GM23338 (cell line): Measurements from ENCODE around the gene CTRL. TPM values are rescaled to one million over a fixed set of nuclear protein-coding genes. Genes with fewer than 3 reads are reported as not detected.

Experiments used
- ATAC-seq: fragments of 200-7000 bp; cut with Tn5 transposase; 3 replicates; pipeline ENCODE4 v1.9.1; 2020
- DNase-seq: peaks from one replicate; pipeline ENCODE4 v3.0.0-alpha.2; 2015; ENCODE audit warnings: low spot score
- H2AFZ ChIP-seq: fragments of 200-600 bp; sonication (generic); 2 replicates; pipeline ENCODE4 v1.8.0; 2016; ENCODE audit warnings: antibody characterized with exemption, mild to moderate bottlenecking, moderate library complexity
- H3F3A ChIP-seq: fragments of 200-600 bp; sonication (generic); replicated peaks from 2 replicates; pipeline ENCODE4 v1.8.0; 2017; ENCODE audit warnings: antibody characterized with exemption, mixed run types, low read depth
- H3K27ac ChIP-seq: fragments of 200-600 bp; sonication (generic); 2 replicates; pipeline ENCODE4 v1.6.1; 2016; ENCODE audit warnings: low read depth
- H3K27me3 ChIP-seq: fragments of 200-600 bp; sonication (generic); 2 replicates; pipeline ENCODE4 v1.8.0; 2016; ENCODE audit warnings: mild to moderate bottlenecking, mixed run types, moderate library complexity; ENCODE audit not compliant: insufficient read depth
- H3K36me3 ChIP-seq: fragments of 200-600 bp; sonication (generic); 2 replicates; pipeline ENCODE4 v1.8.0; 2016; ENCODE audit warnings: mild to moderate bottlenecking; ENCODE audit not compliant: insufficient read depth
- H3K4me1 ChIP-seq: fragments of 200-600 bp; sonication (generic); 2 replicates; pipeline ENCODE4 v1.8.0; 2016; ENCODE audit warnings: mild to moderate bottlenecking, moderate library complexity; ENCODE audit not compliant: insufficient read depth
- H3K4me2 ChIP-seq: fragments of 200-600 bp; sonication (generic); 2 replicates; pipeline ENCODE4 v1.7.1; 2017; ENCODE audit warnings: mixed run types
- H3K4me3 ChIP-seq: fragments of 200-600 bp; sonication (generic); 2 replicates; pipeline ENCODE4 v1.6.1; 2016; ENCODE audit warnings: mixed run types
- H3K79me2 ChIP-seq: fragments of 200-600 bp; sonication (generic); replicated peaks from 2 replicates; pipeline ENCODE4 v1.8.0; 2017; ENCODE audit warnings: mild to moderate bottlenecking; ENCODE audit not compliant: insufficient read depth
- H3K9me2 ChIP-seq: fragments of 200-600 bp; sonication (generic); 2 replicates; pipeline ENCODE4 v1.8.0; 2017; ENCODE audit not compliant: insufficient read depth
- H4K20me1 ChIP-seq: fragments of 200-600 bp; sonication (generic); replicated peaks from 2 replicates; pipeline ENCODE4 v1.8.0; 2017; ENCODE audit warnings: mild to moderate bottlenecking; ENCODE audit not compliant: insufficient read depth
- H3K27ac Mint-ChIP-seq: 2 replicates; pipeline ENCODE4 v1.8.0; 2020; ENCODE audit warnings: inconsistent platforms, mild to moderate bottlenecking, moderate library complexity, mixed read lengths
- H3K27me3 Mint-ChIP-seq: 3 replicates; pipeline ENCODE4 v1.8.0; 2022; ENCODE audit warnings: low read depth, mild to moderate bottlenecking, moderate library complexity, mixed read lengths, inconsistent platforms; ENCODE audit not compliant: insufficient read depth, poor library complexity
- H3K36me3 Mint-ChIP-seq: 3 replicates; pipeline ENCODE4 v1.8.0; 2021; ENCODE audit warnings: low read depth, mild to moderate bottlenecking, inconsistent platforms, moderate library complexity, mixed read lengths
- H3K4me1 Mint-ChIP-seq: 3 replicates; pipeline ENCODE4 v1.8.0; 2020; ENCODE audit warnings: mild to moderate bottlenecking, inconsistent platforms, mixed read lengths
- H3K4me3 Mint-ChIP-seq: 3 replicates; pipeline ENCODE4 v1.8.0; 2021; ENCODE audit warnings: moderate library complexity, mild to moderate bottlenecking, inconsistent platforms, mixed read lengths
- H3K9me3 Mint-ChIP-seq: 3 replicates; pipeline ENCODE4 v1.8.0; 2020; ENCODE audit warnings: moderate library complexity, mild to moderate bottlenecking, inconsistent platforms, mixed read lengths
- CREB1 ChIP-seq: fragments of 250-450 bp; sonication (Bioruptor Pico); IDR thresholded peaks from 2 replicates; pipeline ENCODE4 v1.5.0; 2020; ENCODE audit warnings: low read depth, mild to moderate bottlenecking, moderate library complexity
- CTCF ChIP-seq, 2 experiments: fragments of 200-600 bp in 1 of 2; sonication (generic) in 1 of 2; conservative IDR thresholded peaks; 2 replicates each; pipeline versions ENCODE4 v1.5.1 to v1.6.1; 2016 to 2017; ENCODE audit warnings: antibody characterized with exemption in 2 of 2, low read depth in 2 of 2, mild to moderate bottlenecking in 2 of 2, moderate library complexity in 1 of 2
- ETS1 ChIP-seq: IDR thresholded peaks from 2 replicates; pipeline ENCODE4 v1.6.1; 2016; ENCODE audit warnings: antibody characterized with exemption
- EZH2phosphoT487 ChIP-seq: fragments of 200-600 bp; sonication (generic); IDR thresholded peaks from one replicate; pipeline ENCODE4 v1.8.1; 2018; ENCODE audit warnings: antibody characterized with exemption; ENCODE audit not compliant: unreplicated experiment
- NANOG ChIP-seq: IDR thresholded peaks from 2 replicates; pipeline ENCODE4 v1.6.1; 2016; ENCODE audit warnings: antibody characterized with exemption, borderline replicate concordance
- REST ChIP-seq: IDR thresholded peaks from one replicate; pipeline ENCODE4 v1.6.1; 2018; ENCODE audit warnings: antibody characterized with exemption; ENCODE audit not compliant: unreplicated experiment
- STAT1 ChIP-seq: IDR thresholded peaks from one replicate; pipeline ENCODE4 v1.6.1; 2016; ENCODE audit warnings: antibody characterized with exemption; ENCODE audit not compliant: unreplicated experiment
- ZNF462 ChIP-seq: fragments of 250-450 bp; sonication (Bioruptor Pico); IDR thresholded peaks from 2 replicates; pipeline ENCODE4 v1.5.0; 2020; ENCODE audit warnings: mild to moderate bottlenecking, moderate library complexity
- polyA plus RNA-seq: library from polyadenylated mRNA; unstranded; fragments of >200 nt; fragmentation: Nextera tagmentation; extraction: Ambion mirVana; gene quantifications from 2 replicates; pipeline ENCODE4 v1.2.1, GENCODE V29; 2016
- total RNA-seq: library from RNA; depleted of rRNA; stranded (reverse); fragments of >200 nt; shearing (Covaris generic); gene quantifications from 2 replicates; pipeline ENCODE4 v1.2.3, GENCODE V29; 2014

CTRL gene
- total and polyA plus RNA-seq, 2 experiments from 2014 or later, result 1.6 to 13.0 TPM

DNA sequence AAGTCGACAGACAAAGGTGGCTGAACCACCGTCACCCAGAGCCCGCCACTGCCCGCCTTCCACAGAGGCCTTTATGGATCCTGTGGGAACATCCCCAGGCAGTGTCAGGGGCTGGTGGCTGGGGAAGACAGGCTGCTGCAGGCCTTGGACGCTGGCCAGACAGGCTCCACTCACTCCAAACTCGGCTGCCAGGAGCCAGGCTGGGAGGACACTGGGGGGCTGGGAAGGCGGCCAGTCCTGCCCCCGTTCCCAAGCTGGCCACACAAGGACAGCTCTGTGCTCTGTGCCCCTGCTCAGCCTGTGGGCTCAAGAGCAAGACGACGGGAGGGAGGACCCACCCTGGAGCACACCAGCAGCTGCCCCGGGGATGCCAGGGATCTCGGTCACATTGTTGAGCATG is 19.8 kb upstream of the CTRL start (continued):
- no peak for TF ChIP-seq REST
- TF ChIP-seq EZH2phosphoT487, result no peak

DNA sequence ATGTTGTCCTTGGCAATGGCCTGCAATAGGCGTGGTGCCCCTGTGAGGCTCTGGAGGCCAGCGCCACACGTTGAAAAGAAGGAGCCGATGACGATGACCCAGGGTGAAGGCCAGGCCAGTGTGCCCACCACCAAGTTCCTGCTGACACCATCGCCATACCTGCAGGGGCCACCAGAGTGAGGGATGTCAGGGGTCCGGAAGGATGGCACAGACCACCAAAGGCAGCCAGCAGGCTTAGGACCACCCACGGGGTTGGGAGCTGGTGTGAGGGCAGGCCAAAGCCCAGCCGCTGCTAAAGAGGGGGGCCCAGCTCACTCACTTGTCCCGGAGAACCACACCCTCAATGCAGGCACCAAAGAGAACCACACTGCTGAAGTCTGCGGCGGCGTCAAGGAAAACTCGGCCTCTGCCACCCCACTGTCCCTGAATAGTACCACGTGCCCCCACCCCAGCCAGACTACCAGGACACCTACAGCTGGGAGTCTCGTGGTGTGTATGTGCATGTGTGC is 18.7 kb upstream of the CTRL start:
- H3K4me3 Mint-ChIP-seq, result no peak overlapping the region
- H3K27me3 ChIP-seq, result no peaks in the 10 kb centered on the region
- H3K9me2 ChIP-seq, result no peaks in the 10 kb centered on the region
- H3K79me2 ChIP-seq, result no peaks in the 10 kb centered on the region
- no peaks in the 10 kb centered on the region for H3K4me1 Mint-ChIP-seq
- H3K27ac Mint-ChIP-seq, result no peak overlapping the region
- H3K36me3 Mint-ChIP-seq, result peaks cover 48% of the 10 kb centered on the region
- H3K36me3 ChIP-seq, result peaks cover 13% of the 10 kb centered on the region; the same call in 1 of the 2 replicates
- no peaks in the 10 kb centered on the region for H3F3A ChIP-seq
- no peak overlapping the region for H3K27ac ChIP-seq
- peaks cover 4% of the 10 kb centered on the region for H3K27me3 Mint-ChIP-seq
- no peaks in the 10 kb centered on the region for H4K20me1 ChIP-seq
- no peaks in the 10 kb centered on the region for H3K4me1 ChIP-seq
- no peak overlapping the region for H3K4me2 ChIP-seq
- H3K9me3 Mint-ChIP-seq, result no peaks in the 10 kb centered on the region
- H3K4me3 ChIP-seq, result no peak overlapping the region
- no peak overlapping the region for H2AFZ ChIP-seq
- DNase-seq (no peak), ATAC-seq (no peak)
- no peak for TF ChIP-seq CREB1 (CRISPR knock-in tag)
- no peak for TF ChIP-seq NANOG
- no peak for TF ChIP-seq CTCF (conservative IDR thresholded peaks at IDR 0.05; ENCODE audit: low read depth in 2 of 2)
- no peak for TF ChIP-seq ZNF462
- TF ChIP-seq STAT1, result no peak
- no peak for TF ChIP-seq REST
- TF ChIP-seq ETS1, result no peak
